Measurements from ENCODE around the gene SVEP1. TPM values are rescaled to one million over a fixed set of nuclear protein-coding genes. Genes with fewer than 3 reads are reported as not detected.

Gene SVEP1
- polyA plus RNA-seq, 1 donor (not counting 4 experiments of a cell fraction or from before 2014, with no cell fraction given), result 0.14 TPM

DNA sequence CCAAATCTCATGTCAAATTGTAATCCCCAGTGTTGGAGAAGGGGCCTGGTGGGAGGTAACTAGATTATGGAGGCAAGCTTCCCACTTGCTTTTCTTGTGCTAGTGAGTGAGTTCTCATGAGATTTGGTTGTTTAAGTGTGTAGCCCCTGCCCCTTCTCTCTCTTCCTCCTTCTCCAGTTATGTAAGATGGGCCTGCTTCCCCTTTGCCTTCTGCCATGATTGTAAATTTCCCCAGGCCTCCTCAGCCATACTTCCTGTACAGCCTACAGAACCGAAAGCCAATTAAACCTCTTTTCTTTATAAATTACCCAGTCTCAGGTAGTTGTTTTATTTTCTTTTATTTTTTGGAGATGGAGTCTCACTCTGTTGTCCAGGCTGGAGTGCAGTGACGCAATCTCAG is 223.6 kb downstream of the SVEP1 start:
- Histone ChIP-seq H3K9ac (ENCODE audit: control insufficient read depth, extremely low read depth, insufficient read depth, low read length) (no peak overlapping the region), H3K27me3 (ENCODE audit: control insufficient read depth, extremely low read depth, insufficient read depth, low read length) (no peaks in the 10 kb centered on the region), H2AFZ (ENCODE audit: control insufficient read depth, low read length) (no peak overlapping the region), H3K4me3 (ENCODE audit: control insufficient read depth in 2 of 3, extremely low read depth in 1 of 3, insufficient read depth in 2 of 3, low read depth in 1 of 3, low read length in 3 of 3) (no peak overlapping the region), H4K20me1 (ENCODE audit: control insufficient read depth, extremely low read depth, insufficient read depth, low read length) (no peaks in the 10 kb centered on the region), H3K36me3 (ENCODE audit: control insufficient read depth in 2 of 2, extremely low read depth in 1 of 2, insufficient read depth in 2 of 2, low read length in 2 of 2) (no peaks in the 10 kb centered on the region), H3K79me2 (ENCODE audit: control insufficient read depth, insufficient read depth, low read length) (no peaks in the 10 kb centered on the region), H3K9me3 (ENCODE audit: control insufficient read depth, low read depth, low read length) (no peaks in the 10 kb centered on the region), H3K4me1 (ENCODE audit: control insufficient read depth, extremely low read depth, insufficient read depth, low read length) (peaks cover 8% of the 10 kb centered on the region), H3K27ac (ENCODE audit: control insufficient read depth, insufficient read depth, low read length) (no peak overlapping the region), H3K4me2 (ENCODE audit: control insufficient read depth, extremely low read depth, insufficient read depth, low read depth, low read length) (no peak overlapping the region), H3K9me1 (ENCODE audit: control insufficient read depth, extremely low read depth, insufficient read depth, low read length) (no peaks in the 10 kb centered on the region)
- DNase-seq (ENCODE audit: low read depth, low spot score) (no peak), FAIRE-seq (no peak)
- TF ChIP-seq, protein P1, sequence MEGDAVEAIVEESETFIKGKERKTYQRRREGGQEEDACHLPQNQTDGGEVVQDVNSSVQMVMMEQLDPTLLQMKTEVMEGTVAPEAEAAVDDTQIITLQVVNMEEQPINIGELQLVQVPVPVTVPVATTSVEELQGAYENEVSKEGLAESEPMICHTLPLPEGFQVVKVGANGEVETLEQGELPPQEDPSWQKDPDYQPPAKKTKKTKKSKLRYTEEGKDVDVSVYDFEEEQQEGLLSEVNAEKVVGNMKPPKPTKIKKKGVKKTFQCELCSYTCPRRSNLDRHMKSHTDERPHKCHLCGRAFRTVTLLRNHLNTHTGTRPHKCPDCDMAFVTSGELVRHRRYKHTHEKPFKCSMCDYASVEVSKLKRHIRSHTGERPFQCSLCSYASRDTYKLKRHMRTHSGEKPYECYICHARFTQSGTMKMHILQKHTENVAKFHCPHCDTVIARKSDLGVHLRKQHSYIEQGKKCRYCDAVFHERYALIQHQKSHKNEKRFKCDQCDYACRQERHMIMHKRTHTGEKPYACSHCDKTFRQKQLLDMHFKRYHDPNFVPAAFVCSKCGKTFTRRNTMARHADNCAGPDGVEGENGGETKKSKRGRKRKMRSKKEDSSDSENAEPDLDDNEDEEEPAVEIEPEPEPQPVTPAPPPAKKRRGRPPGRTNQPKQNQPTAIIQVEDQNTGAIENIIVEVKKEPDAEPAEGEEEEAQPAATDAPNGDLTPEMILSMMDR (optimal IDR thresholded peaks at IDR 0.05 in 1 of 3, IDR thresholded peaks at IDR 0.05 in 1 of 3, conservative IDR thresholded peaks at IDR 0.05 in 1 of 3; ENCODE audit: extremely low read depth in 1 of 3, insufficient read depth in 2 of 3, low read length in 3 of 3), result no peak
- TF ChIP-seq EZH2 (IDR thresholded peaks at IDR 0.05; ENCODE audit: low read length), result no peak
- dilution Hi-C loops (cut with MboI; ENCODE audit: extremely low pct_ligation_motif_present, low sequenced_read_pairs), result no loop called here

DNA sequence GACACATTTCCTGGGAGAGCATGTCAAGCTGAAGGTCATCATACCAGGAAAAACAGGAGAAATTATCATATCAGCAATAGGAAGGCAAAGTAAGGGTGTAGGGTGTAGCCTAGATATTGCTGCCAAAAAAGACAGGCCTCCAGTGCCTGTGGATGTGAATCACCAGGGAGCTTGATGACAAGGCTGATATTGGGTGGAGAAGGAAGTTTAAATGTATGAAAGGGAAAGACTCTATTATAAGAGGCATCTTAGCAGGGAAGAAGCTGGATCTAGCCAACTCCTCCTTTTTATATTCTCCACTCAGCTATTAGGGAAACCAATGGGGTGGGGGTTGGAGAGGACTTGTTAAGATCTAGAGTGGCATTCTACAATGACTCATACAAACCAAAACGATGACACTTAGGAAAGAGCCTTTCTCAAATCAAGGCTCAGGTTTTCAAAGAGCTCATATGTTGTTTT is 228.5 kb downstream of the SVEP1 start:
- H3K27me3 ChIP-seq (ENCODE audit: control insufficient read depth, extremely low read depth, insufficient read depth, low read length), result no peaks in the 10 kb centered on the region
- DNase-seq (ENCODE audit: low read depth, low spot score), result peak; percentile 45
- FAIRE-seq, result peak; percentile 85
- H3K4me2 ChIP-seq (ENCODE audit: control insufficient read depth, extremely low read depth, insufficient read depth, low read depth, low read length), result peak overlapping the region; percentile 10
- no peaks in the 10 kb centered on the region for H3K9me1 ChIP-seq (ENCODE audit: control insufficient read depth, extremely low read depth, insufficient read depth, low read length)
- no peaks in the 10 kb centered on the region for H3K79me2 ChIP-seq (ENCODE audit: control insufficient read depth, insufficient read depth, low read length)
- no peaks in the 10 kb centered on the region for H4K20me1 ChIP-seq (ENCODE audit: control insufficient read depth, extremely low read depth, insufficient read depth, low read length)
- no peaks in the 10 kb centered on the region for H3K9me3 ChIP-seq (ENCODE audit: control insufficient read depth, low read depth, low read length)
- dilution Hi-C loops (cut with MboI; ENCODE audit: extremely low pct_ligation_motif_present, low sequenced_read_pairs), result no loop called here
- no peak overlapping the region for H3K4me3 ChIP-seq (ENCODE audit: control insufficient read depth in 2 of 3, extremely low read depth in 1 of 3, insufficient read depth in 2 of 3, low read depth in 1 of 3, low read length in 3 of 3)
- peaks cover 11% of the 10 kb centered on the region for H3K4me1 ChIP-seq (ENCODE audit: control insufficient read depth, extremely low read depth, insufficient read depth, low read length)
- peak overlapping the region; percentile 16 for H3K27ac ChIP-seq (ENCODE audit: control insufficient read depth, insufficient read depth, low read length)
- no peak for TF ChIP-seq EZH2 (IDR thresholded peaks at IDR 0.05; ENCODE audit: low read length)
- TF ChIP-seq, protein P1 (optimal IDR thresholded peaks at IDR 0.05 in 1 of 3, IDR thresholded peaks at IDR 0.05 in 1 of 3, conservative IDR thresholded peaks at IDR 0.05 in 1 of 3; ENCODE audit: extremely low read depth in 1 of 3, insufficient read depth in 2 of 3, low read length in 3 of 3), result no peak
- H3K9ac ChIP-seq (ENCODE audit: control insufficient read depth, extremely low read depth, insufficient read depth, low read length), result no peak overlapping the region
- no peak overlapping the region for H2AFZ ChIP-seq (ENCODE audit: control insufficient read depth, low read length)
- no peaks in the 10 kb centered on the region for H3K36me3 ChIP-seq (ENCODE audit: control insufficient read depth in 2 of 2, extremely low read depth in 1 of 2, insufficient read depth in 2 of 2, low read length in 2 of 2)

All from keratinocyte (primary cell).